ENCODE measurements around the gene TMEM94. TPM values are rescaled to one million over a fixed set of nuclear protein-coding genes. Genes with fewer than 3 reads are reported as not detected.

Gene TMEM94
- total and polyA plus RNA-seq, 8 donors, result 16.6 to 466 (median 56.5) TPM

DNA sequence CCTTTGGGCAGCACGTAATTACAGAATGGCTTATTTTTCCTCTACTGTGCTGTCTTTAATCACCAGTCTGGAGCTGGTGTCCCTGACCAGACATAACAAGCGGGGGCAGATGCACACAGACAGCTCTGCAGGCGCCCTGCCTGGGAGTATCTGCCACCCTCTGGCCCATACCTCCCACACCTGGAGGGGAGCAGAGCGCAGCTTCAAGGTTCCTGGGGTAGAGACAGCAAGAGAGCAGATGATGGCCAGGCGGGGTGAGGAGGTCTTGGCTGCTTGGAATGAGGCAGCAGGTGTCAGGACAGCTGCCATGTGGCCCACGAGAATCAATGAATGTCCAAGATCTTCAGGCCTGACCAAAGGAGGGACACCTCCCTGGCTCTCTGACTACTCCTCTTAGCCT, 23.8 kb downstream of the TMEM94 start:
- intact Hi-C loops (cut with DNase I; ENCODE audit: low total_unique reads), result no loop called here
- 92 to 97% (median 95%) methylated on average over 4 to 6 of the region's 6 CpGs for WGBS, 5 donors

DNA sequence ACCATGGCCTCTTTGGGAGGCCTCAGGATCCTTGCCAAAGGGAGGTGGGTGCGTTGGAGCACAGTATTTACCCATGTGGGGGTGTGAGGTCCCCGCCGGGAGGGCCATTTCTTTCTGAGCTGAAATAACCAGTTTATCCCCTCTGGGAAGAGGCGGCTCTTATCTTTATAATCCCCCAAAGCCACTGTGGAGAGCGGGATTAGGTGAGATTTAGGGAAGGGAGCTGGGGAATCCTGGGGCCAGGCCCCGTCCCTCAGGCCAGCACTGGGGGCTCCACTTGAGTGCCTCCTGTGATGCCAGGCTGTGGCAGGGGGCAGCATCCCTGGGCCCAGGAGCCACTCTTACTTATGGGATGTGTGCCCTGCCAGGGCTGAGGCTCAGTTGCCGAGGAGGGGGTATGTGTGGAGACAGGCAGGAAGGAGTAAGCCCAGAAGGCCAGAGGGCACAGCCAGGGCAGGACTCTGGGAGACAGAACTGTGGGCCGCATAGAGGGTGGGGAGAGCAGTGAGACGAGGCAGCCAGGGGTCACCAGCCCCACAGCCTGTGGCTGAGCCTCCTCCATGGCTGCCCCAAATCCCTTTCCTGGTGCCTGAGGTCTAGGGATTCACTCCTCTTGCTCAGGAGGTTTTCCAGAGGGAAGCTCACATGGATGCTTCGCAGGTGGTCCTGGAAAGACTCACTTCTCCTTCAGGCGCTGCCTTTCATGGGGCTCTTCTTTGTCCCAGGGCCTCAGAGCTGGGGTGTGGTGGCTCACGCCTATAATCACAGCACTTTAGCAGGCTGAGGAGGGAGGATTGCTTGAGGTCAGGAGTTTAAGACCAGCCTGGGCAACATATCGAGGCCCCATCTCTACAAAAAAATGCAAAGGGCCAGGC, 25.0 kb downstream of the TMEM94 start:
- intact Hi-C loops (cut with DNase I; ENCODE audit: low total_unique reads), result no loop called here
- Histone ChIP-seq H3K36me3 (peaks cover 0 to 15% (median 10%) of the 10 kb centered on the region in 4 donors), H3K4me1 (peaks cover 7 to 48% (median 35%) of the 10 kb centered on the region in 4 donors), H3K4me3 (no peak overlapping the region), H3K27me3 (no peaks in the 10 kb centered on the region), H3K9me3 (no peaks in the 10 kb centered on the region), H3K27ac (no peak overlapping the region)
- TF ChIP-seq POLR2A (IDR thresholded peaks at IDR 0.05) (no peak), EP300 (IDR thresholded peaks at IDR 0.05) (no peak), CTCF (IDR thresholded peaks at IDR 0.05) (no peak), POLR2AphosphoS5 (IDR thresholded peaks at IDR 0.05) (no peak)
- WGBS, 5 donors, result 70 to 78% (median 75%) methylated on average over 12 to 13 of the region's 13 CpGs
- no peak for DNase-seq

More for the DNA sequence above, 23.8 kb downstream of the TMEM94 start:
- no peak for DNase-seq
- Histone ChIP-seq H3K27ac (no peak overlapping the region), H3K27me3 (no peaks in the 10 kb centered on the region), H3K36me3 (peaks cover 0 to 10% (median 5%) of the 10 kb centered on the region in 4 donors), H3K9me3 (no peaks in the 10 kb centered on the region), H3K4me1 (peaks cover 18 to 48% (median 35%) of the 10 kb centered on the region in 4 donors), H3K4me3 (no peak overlapping the region)
- TF ChIP-seq POLR2A (IDR thresholded peaks at IDR 0.05) (no peak), EP300 (IDR thresholded peaks at IDR 0.05) (no peak), CTCF (IDR thresholded peaks at IDR 0.05) (no peak), POLR2AphosphoS5 (IDR thresholded peaks at IDR 0.05) (no peak)

- Histone ChIP-seq H3K27ac (no peak overlapping the region), H3K9me3 (no peaks in the 10 kb centered on the region), H3K4me1 (peaks cover 0 to 47% (median 34%) of the 10 kb centered on the region in 4 donors), H3K27me3 (no peaks in the 10 kb centered on the region), H3K36me3 (peaks cover 0 to 22% (median 13%) of the 10 kb centered on the region in 4 donors), H3K4me3 (no peak overlapping the region)
- intact Hi-C loops (cut with DNase I; ENCODE audit: low total_unique reads), result no loop called here
- WGBS, 5 donors, result 85 to 88% (median 87%) methylated on average over 16 of the region's 16 CpGs
- no peak for TF ChIP-seq POLR2A (IDR thresholded peaks at IDR 0.05)
- no peak for TF ChIP-seq EP300 (IDR thresholded peaks at IDR 0.05)
- no peak for TF ChIP-seq POLR2AphosphoS5 (IDR thresholded peaks at IDR 0.05)
- no peak for TF ChIP-seq CTCF (IDR thresholded peaks at IDR 0.05)
- no peak for DNase-seq
Measured at GRCh38 chr17:75482098-75482942, 25.9 kb downstream of the TMEM94 start.

DNA sequence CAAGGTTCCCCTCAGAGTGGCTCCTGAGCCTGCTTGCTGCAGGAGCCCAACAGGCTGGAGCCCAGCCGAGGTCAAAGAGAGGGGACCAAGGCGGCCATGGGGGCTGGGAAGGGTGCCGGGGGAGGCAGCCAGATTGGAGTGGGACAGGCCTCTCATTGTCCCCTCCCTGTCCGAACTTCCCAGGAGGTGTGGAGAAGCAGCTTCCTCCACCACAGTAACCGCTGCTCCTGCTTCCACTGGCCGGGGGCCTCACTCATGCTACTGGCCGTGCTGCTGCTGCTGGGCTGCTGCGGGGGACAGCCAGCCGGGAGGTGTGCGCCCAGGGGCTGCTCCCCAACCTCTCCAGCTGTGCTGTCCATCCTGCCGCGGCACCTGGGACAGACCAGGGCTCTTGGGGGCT, 29.3 kb downstream of the TMEM94 start:
- Histone ChIP-seq H3K27ac (no peak overlapping the region), H3K4me3 (no peak overlapping the region), H3K27me3 (no peaks in the 10 kb centered on the region), H3K36me3 (peaks cover 0 to 36% (median 26%) of the 10 kb centered on the region in 4 donors), H3K9me3 (no peaks in the 10 kb centered on the region), H3K4me1 (peaks cover 8 to 63% (median 52%) of the 10 kb centered on the region in 4 donors)
- 91 to 95% (median 94%) methylated on average over 7 to 12 of the region's 12 CpGs for WGBS, 5 donors
- TF ChIP-seq POLR2AphosphoS5 (IDR thresholded peaks at IDR 0.05) (no peak), EP300 (IDR thresholded peaks at IDR 0.05) (no peak), POLR2A (IDR thresholded peaks at IDR 0.05) (no peak), CTCF (IDR thresholded peaks at IDR 0.05) (no peak)
- intact Hi-C loops (cut with DNase I; ENCODE audit: low total_unique reads), result no loop called here
- peak in 1 of 2 donors; percentile 1 for DNase-seq
